22Rv1 (cell line): ENCODE data around the gene CLRN3.

Experiments
- H3K27ac ChIP-seq: fragments of 450-650 bp; 2 replicates; pipeline ENCODE4 v1.5.1; 2017
- CTCF ChIP-seq: fragments of 450-650 bp; IDR thresholded peaks from 2 replicates; pipeline ENCODE4 v1.5.1; 2017; ENCODE audit warnings: mild to moderate bottlenecking
- ZFX ChIP-seq: fragments of 450-650 bp; IDR thresholded peaks from 2 replicates; pipeline ENCODE4 v1.6.1; 2017; ENCODE audit warnings: antibody characterized with exemption, borderline replicate concordance

CLRN3 gene

GRCh38 chr10:127880557-127880956 lies 12.2 kb downstream of the CLRN3 start:
- H3K27ac ChIP-seq: peak overlapping the region; percentile 25; the same call in 1 of the 2 replicates
- TF ChIP-seq CTCF (no peak), ZFX (no peak)

GRCh38 chr10:127878475-127879055 lies 14.2 kb downstream of the CLRN3 start:
- TF ChIP-seq CTCF (no peak), ZFX (no peak)
- H3K27ac ChIP-seq: no peak overlapping the region

GRCh38 chr10:127877699-127878098 lies 15.0 kb downstream of the CLRN3 start:
- no peak overlapping the region for H3K27ac ChIP-seq
- TF ChIP-seq ZFX (no peak), CTCF (no peak)

- H3K27ac ChIP-seq: no peak overlapping the region
- no peak for TF ChIP-seq CTCF
- no peak for TF ChIP-seq ZFX
These were observed 15.6 kb downstream of the CLRN3 start for GRCh38 chr10:127877116-127877515.

GRCh38 chr10:127875916-127876315 lies 16.8 kb downstream of the CLRN3 start:
- TF ChIP-seq ZFX: no peak
- no peak for TF ChIP-seq CTCF
- no peak overlapping the region for H3K27ac ChIP-seq

- TF ChIP-seq CTCF (no peak), ZFX (no peak)
- H3K27ac ChIP-seq: no peak overlapping the region
These were observed 17.3 kb downstream of the CLRN3 start for GRCh38 chr10:127875449-127875765.

- TF ChIP-seq CTCF: no peak
- no peak overlapping the region for H3K27ac ChIP-seq
These were observed 17.9 kb downstream of the CLRN3 start for GRCh38 chr10:127874671-127875448.
